NCI-H82 treated with DMSO at 0.1 percent for 48 hours (cell line): ENCODE results near the gene TREX2.
A peak's percentile ranks its signal among the peaks of the same experiment; 100 is the strongest.

Experiments
- DNase-seq: peaks from one replicate; lab custom pipeline; 2025; ENCODE audit not compliant: unreplicated experiment; lab: John Stamatoyannopoulos, UW

The TREX2 gene

GRCh38 chrX:153476666-153477363 lies 31.0 kb upstream of the TREX2 start:
- peak; percentile 65 for DNase-seq

- DNase-seq = no peak
These were observed 30.0 kb upstream of the TREX2 start for GRCh38 chrX:153475751-153476281.

- no peak for DNase-seq
These were observed 29.4 kb upstream of the TREX2 start for GRCh38 chrX:153475271-153475670.

DNA sequence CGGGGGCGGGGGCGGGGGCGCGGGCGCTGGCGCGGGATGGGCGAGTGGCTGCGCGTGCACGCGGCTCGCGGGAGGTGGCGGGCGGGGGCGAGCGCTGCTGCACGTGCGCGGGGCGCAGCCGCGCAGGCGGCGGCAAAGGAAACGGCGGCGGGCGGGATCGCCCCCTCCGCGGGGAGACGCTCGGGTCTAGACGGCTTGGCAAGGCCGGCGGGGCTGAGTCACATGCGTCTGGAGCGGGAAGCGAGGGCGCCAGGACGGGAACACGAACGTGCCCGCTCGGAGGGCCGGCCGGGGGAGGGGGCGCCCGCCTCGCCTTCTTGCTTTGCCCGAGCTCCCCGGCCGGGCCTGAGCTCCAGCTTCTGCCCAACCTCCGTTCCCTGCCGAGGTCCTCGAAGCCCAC lies 28.9 kb upstream of the TREX2 start:
- no peak for DNase-seq

DNA sequence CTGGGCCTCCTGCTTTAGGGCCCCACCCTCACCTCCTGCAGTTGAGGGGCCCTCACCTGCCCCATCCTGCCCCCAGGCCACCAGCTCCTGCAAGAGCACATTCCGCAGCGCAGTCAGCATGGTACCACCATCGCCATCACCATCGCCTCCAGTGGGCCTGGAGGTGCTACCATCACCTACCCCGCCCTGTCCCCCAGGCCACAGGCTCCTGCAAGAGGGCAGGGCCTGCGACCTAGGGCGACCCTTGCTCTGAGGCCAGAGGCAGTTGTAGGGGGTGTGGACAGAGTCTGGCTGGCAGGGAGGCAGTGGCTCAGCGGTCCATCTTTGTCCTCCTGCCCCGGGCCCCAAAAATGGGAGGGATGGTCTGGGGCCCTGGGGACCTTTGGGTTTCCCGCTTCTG lies 28.4 kb upstream of the TREX2 start:
- no peak for DNase-seq

- no peak for DNase-seq
These were observed 27.3 kb upstream of the TREX2 start for GRCh38 chrX:153473126-153473525.

DNA sequence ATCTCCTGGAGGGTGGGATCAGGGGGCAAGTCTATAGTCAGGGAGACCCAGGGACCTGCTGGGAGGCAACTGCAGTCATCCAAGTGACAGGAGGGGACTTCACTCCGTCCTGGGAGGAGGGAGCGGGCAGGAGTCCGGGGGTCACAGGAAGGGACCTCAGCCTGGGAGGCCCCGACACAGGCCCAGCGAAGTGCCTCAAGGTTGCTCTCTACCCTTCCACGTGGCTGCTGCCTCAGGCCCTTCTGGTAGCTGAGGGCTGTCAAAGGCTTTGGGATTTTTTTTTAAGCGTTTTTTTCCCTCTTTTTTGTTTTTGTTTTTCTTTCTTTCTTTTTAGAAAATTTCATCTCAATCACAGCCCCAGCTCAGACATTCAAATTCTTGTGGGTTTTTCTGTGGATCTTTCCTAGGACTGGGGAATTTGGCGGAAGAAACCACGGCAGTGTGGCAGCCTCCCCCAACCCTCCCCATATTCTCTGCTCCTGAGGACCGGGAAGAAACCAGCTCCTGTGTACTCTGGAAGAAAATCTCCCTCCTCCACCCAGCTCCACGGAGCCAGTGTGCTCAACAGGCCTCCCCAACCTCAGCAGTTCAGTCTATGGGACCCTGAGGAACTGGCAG lies 25.9 kb upstream of the TREX2 start:
- no peak for DNase-seq

DNA sequence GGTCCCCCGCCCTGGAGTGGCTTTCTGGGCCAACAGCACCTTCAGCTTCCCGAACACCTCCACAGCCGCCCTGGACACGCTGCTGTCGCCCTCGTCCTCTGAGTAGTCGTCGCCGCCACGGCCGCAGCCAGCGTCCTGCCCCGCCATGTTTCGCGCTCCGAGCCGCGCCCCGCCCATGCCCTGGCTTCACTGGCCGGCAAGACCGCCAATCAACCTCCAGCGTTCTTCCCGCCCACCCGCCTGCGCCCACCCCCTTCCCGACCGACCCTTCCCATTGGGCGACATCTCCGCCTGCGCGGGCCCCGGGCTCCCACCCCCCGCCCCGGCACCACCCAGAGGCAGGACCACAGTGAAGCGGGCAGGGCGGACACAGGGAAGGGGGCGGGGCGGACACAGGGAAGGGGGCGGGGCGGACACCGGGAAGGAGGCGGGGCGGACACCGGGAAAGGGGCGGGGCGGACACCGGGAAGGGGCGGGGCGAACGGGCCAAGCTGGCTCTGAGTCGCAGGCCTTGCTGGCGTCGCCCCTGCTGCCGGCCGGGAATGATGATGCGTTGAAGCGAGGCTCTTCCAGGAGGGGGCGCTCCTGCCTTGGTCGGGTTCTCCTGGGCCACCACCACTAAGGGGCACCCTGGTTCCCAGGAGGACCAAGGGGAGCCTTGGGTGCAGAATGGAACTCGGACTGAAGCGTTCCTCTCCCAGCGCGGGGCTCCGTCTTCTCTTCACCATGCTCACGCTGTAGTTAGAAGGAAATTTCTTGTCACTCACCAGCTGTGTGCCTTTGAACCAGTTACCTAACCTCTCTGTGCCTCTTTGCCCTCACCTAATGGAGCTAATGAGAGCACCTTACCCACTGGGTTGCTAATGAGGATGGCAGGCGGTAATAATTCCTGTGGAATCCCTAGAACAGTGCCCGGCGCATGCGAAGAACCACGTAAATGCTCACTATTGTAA lies 24.8 kb upstream of the TREX2 start, which contains the start of gene HAUS7:
Gene HAUS7 (minus strand): TSS at position 166 of the 953 bp plus-strand sequence. CDS start 19 bp downstream, at position 147.
- DNase-seq = peak; percentile 88

- no peak for DNase-seq
These were observed 24.1 kb upstream of the TREX2 start for GRCh38 chrX:153469811-153470410.

DNA sequence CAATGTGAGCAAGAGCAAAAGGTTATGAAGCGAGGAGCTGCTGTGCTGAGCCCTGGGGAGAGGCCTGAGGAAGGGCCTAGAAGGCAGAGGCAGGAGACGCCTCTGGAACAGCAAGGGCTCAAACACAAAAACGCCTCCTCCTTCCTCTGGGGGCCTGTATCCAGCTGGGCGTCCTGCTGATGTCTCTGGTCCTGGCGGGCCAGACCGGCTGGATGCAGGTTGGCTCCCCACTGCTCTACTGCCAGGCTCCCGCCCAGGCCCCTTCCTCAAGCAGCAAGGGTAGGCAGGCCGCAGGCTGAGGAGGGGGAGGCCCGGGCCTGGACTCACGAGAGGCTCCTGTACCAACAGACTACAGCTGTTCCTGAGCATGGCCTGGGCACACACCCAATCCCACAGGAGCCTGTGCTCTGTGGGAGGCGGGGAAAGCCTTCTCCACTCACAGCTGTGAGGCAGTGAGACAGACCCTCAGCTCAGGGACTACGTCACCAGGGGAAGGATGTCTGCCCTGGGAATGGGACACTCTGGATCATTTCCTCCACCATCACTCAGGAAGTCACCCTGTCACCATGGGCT lies 22.2 kb upstream of the TREX2 start:
- no peak for DNase-seq

GRCh38 chrX:153465691-153466380 lies 20.0 kb upstream of the TREX2 start:
- no peak for DNase-seq

GRCh38 chrX:153464116-153464515 lies 18.3 kb upstream of the TREX2 start:
- DNase-seq = no peak

- DNase-seq = no peak
These were observed 17.7 kb upstream of the TREX2 start for GRCh38 chrX:153463556-153463955.

DNA sequence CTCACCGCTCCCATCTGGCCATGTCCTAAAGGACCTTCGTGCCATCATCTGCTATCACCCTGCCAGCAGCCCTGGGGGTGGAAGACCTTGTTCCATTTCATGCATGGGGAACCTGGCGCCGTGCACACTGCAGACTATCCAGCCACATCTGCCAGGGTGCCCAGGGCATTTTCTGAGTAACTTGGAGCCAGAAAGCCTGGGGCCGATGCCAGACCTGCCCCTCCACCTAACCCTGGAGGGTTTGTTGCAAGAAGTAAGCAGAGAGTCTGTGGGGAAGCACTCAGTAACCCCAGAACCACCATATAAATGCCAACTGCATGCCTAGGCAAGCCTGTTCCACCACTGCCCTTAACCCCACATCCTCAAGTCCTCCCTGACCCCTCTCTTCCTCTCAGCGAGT lies 17.2 kb upstream of the TREX2 start:
- DNase-seq = no peak

DNA sequence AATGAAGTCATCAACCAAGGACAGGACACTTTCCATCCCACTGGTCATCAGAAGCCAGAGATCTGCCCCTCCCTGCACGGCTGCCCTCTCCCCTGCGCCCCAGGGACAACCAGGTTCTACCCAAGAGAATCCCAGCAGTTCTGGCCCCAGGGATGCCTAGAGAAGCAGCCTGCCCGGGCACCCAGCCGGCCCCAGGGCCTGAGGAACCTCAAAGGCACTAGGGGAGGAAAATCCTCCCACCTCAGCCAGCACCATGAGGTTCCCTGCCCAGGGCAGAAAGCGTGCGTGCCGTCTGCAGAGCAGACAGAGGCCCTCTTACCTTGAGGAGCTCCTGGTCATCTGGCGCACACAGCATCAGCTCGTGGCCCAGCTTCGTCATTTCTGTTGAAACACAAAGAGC lies 16.4 kb upstream of the TREX2 start:
- no peak for DNase-seq

DNA sequence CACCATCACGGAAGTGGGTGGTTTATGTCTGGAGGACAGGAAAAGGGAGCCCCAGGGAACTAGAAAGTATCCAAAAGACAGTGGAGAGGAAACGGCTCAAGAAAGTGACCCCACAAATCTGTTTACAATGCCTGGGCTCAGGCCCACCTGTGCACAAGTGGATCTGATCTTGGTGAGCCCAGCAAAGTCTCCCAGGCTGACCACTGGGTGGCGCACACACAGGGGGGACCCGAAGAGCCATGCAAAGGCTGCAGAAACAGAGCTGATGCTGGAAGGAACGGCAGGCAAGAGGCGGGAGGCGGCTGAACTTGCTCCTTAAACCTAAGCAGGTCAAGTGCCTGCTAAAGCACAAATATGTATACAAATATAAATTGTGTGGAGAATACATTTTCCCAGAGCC lies 15.0 kb upstream of the TREX2 start:
- no peak for DNase-seq

DNA sequence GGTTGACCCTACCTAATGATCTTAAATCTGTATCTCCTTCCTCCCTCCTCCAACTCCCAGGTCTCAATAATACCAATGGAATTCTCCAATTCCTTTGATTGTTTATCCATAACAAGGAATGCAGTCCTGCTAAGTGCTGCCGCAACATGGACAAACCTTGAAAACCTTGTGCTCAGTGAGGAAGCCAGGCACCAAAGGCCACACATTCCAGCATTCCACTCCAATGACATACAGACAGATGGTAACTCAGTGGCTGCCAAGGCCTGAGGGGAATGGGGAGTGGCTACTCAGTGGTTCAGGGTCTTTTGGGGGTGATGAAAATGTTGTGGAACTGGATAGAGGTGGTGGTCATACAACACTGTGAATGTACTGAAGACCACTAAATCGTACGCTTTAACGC lies 14.1 kb upstream of the TREX2 start:
- DNase-seq = no peak

DNA sequence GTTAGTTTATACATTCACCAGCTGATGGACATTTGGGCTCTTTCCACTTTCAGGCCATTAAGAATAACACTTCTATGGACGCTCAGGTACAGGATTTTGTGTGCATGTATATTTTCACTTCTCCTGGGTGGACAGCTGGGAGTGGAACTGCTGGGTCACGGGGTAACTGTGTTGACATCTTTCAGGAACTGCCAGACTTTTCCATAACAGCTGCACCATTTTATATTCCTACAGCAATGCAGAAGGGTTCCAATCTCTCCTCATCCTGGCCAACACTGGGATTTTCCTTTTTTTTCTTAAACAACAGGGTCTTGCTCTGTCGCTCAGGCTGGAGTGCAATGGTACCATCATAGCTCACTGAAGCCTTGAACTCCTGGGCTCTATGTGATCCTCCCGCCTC lies 12.6 kb upstream of the TREX2 start:
- DNase-seq = no peak

DNA sequence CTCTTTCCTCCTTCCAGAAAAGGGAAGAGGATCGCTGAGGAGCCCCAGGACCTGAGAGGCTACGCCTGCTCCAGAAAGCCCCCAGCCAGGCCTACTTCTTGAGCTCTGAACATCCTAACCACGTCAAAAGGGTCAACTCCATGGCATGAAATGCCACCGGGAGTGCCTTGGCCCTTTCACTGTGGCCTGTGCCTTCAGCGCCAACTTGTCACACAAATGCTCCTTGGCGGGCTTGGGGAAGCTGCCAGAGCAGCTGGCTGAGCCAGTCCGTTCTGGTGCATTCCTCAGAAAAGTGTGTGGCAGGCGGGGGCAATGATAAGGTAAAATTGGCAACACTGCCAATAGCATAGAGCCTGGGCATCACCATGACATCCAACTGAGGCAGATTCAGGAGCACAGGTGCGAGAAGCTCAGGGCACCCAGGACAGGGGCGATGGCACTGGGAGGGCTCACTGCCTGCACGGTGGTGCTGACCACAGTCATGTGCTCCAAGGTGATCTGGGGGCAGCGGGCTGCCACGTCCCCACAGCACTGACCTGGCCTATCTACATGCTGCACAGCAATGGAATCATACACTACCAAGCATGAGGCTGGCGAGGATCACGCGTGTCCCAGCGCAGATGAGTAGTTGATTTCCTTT lies 12.1 kb upstream of the TREX2 start:
- DNase-seq = no peak
